ENCODE data around the gene XPNPEP2.

Gene XPNPEP2

GRCh38 chrX:129818123-129818522 lies 79.3 kb downstream of the XPNPEP2 start:
- TF ChIP-seq CTCF (IDR thresholded peaks at IDR 0.05; ENCODE audit: low read depth, low read length): no peak
- DNase-seq (ENCODE audit: extremely low read depth, low read depth): no peak

Data from AG09319 (cell line).